Fibroblast of gingiva (primary cell): Measurements from ENCODE around the gene CTSG.
"Not testable (repeated sequence)": the region's sequence is repeated elsewhere in the genome, so short reads cannot be mapped to it uniquely, and the experiment has no call there.

Experiments used
- DNase-seq: peaks from one replicate; pipeline ENCODE4 v3.0.0-alpha.2; 2011; ENCODE audit warnings: low read depth

CTSG gene

DNA sequence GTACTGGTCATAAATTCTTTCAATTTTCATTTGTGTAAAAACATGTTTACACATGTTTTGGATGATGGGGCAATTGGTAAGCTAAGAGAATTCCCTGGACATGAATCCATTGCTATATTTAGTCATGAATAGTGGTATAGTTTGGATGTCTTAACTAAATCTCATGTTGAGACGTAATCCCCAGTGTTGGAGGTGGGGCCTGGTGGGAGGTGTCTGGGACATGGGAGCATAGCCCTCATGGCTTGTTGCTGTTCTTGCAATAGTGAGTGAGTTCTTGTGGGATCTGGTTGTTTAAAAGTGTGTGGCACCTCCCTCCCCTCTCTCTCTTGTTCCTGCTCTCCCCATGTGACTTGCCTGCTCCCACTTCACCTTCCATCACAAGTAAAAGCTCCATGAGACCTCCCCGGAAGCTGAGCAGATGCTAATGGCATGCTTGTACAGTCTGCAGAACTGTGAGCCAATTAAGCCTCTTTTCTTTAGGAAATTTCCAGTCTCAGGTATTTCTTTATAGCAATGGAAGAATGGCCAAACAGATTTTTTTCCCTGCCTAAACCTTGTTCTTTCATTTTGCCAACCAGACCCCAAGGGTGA, 33.6 kb downstream of the CTSG start:
- no peak for DNase-seq

- no peak for DNase-seq
Observed at GRCh38 chr14:24535737-24536136, 40.3 kb downstream of the CTSG start.

- DNase-seq, result no peak
Observed at GRCh38 chr14:24534286-24534685, 41.8 kb downstream of the CTSG start.

DNA sequence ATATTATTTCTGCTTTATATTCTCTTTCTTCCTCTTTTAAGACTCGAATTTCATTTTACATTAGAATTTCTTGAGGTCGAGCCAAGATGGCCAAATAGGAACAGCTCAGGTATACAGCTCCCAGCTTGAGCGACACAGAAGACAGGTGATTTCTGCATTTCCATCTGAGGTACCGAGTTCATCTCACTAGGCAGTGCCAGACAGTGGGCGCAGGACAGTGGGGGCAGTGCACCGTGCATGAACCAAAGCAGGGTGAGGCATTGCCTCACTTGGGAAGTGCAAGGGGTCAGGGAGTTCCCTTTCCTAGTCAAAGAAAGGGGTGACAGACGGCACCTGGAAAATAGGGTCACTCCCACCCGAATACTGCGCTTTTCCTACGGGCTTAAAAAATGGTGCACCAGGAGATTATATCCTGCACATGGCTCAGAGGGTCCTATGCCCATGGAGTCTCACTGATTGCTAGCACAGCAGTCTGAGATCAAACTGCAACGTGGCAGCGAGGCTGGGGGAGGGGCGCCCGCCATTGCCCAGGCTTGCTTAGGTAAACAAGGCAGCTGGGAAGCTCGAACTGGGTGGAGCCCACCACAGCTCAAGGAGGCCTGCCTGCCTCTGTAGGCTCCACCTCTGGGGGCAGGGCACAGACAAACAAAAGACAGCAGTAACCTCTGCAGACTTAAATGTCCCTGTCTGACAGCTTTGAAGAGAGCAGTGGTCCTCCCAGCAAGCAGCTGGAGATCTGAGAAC, 50.0 kb downstream of the CTSG start:
- not testable (repeated sequence) for DNase-seq
